ENCODE measurements around the gene GNA12.

GRCh38 chr7:2879354-2879753 is 35.2 kb upstream of the GNA12 start:
- TF ChIP-seq CTCF (IDR thresholded peaks at IDR 0.05; ENCODE audit: borderline replicate concordance, extremely low read depth, low read length, poor library complexity, severe bottlenecking) (no peak), EZH2 (IDR thresholded peaks at IDR 0.05; ENCODE audit: borderline replicate concordance, low read depth, low read length, severe bottlenecking) (no peak)

Measured in DND-41 (cell line).